GM21515 (cell line): Measurements from ENCODE around the gene KCNS3.
"Not testable (repeated sequence)": the region's sequence is repeated elsewhere in the genome, so short reads cannot be mapped to it uniquely, and the experiment has no call there.

Experiments
- ATAC-seq: cut with Tn5 transposase; IDR thresholded peaks from one replicate; pipeline ENCODE4 v1.9.1; 2021; ENCODE audit not compliant: unreplicated experiment

The KCNS3 gene

DNA sequence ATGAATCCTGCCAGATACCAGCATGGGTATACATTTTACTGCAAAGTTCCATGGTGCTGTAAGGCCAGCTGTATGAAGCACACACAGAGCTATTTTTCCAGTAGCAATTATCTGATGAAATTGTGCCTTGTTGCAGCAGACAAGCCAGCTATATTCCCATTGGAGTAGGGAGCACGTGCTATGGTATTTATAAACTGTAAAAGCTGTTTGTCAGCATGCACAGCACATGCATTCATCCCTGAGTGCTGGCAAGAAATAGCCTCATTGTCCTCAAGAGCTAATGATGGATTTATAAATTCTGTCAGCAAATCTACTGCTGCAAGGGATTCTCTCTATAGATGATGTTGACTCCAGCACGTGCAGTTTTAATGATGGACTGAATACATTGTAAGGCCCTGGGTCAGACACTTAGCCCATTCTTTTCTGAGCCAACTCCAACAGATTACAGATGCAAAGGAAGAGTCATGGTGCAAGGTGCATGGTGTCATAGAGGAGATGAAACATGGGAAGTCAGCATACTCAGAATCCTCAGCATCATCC lies 61.7 kb downstream of the KCNS3 start:
- no peak for ATAC-seq

DNA sequence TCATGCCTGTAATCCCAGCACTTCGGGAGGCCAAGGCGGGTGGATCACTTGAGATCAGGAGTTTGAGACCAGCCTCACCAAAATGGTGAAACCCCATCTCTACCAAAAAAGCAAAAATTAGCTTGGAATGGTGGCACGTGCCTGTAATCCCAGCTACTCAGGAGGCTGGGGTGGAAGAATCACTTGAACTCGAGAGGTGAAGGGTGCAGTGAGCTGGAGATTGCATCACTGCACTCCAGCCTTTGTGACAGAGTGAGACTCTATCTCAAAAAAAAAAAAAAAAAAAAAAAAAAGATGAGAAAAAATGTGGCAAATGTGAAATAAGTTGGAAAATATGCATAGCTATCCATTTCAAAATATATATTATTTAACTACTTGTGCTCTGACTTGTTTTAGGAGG lies 65.0 kb downstream of the KCNS3 start:
- no peak for ATAC-seq

DNA sequence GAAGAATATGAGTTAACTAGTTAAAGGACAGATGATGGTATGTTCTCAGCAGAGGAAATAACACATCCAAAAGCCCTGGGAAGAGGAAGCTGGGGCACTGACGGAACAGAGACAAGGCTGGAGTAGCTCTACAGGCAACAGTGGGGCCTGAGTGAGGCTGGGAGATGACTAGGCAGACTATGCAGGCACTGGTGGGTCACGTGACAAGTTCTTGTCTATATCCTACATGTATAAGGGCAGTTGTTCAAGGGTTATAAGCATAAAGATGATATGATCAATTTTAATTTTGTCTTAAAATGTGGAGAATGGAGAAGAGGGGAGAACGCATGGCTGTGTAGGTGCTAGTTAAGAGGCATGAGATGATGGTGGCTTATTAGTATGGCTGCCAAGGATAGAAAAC lies 68.6 kb downstream of the KCNS3 start:
- ATAC-seq, result no peak

DNA sequence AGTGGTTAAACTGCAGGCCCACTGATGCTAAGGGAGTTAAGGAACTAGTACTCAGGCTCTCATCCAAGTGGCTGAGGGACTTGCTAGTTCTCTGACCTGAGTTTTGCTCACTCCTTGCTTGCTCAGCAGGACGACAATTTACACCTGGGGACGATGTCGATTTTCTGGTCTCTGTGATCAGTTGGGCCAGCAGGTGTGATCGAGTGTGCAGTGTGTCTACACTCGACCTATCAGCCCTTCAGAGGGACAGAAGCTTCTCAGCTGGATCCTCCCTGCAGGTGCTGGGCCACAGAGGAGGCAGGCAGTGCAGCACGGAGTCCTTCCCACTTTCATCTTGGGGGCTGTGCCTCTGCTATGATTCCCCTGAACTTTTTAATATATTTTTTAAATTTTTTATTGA lies 71.5 kb downstream of the KCNS3 start:
- ATAC-seq, result no peak

DNA sequence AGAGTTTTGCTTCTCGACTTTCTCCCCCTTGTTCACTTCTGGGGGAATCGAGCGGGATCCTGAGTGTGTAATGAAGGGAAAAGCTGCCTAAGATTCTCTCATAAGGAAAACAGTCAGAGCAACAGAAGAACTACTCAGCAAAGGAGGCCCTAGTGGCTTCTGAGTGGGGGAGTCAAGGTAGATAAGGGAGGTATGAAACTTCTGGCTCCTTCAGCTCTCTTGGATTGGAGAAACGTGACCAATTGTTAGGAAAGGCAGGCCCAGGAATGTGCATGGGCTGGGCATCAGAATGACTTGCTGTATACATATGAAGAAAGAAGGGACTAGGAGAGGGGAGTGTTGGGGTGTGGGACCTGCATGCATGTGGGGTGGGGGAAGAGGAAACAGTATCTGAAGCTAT lies 73.1 kb downstream of the KCNS3 start:
- no peak for ATAC-seq

DNA sequence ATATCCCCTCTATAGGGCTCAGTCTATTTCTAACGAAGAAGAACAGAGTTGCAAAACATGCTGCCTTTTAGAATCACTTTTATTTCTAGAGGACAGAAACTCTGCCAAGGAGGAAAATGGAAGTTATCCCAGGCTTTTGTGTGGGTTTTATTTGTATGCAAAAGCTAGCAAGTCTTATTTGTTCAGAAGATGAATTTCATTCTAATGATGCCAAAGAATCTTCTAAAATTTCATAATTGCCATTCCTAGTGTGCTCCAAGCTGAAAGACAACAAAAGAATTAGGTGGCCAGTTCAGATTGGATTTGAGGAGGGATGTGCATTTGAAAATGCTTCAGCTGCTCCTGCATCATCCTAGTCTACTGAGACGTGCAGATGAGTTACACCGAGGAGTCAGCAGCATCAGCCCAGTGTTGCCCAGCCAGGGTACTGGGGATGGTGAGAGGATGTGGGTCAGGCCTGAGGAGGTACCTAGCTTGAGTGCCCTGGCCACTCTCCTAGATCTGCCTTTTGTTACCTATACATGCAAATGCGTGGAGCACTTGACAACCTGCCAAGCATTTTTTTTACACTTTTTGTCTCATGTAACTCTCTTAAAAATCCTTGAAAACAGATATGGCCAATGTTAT lies 80.1 kb downstream of the KCNS3 start:
- ATAC-seq, result no peak

DNA sequence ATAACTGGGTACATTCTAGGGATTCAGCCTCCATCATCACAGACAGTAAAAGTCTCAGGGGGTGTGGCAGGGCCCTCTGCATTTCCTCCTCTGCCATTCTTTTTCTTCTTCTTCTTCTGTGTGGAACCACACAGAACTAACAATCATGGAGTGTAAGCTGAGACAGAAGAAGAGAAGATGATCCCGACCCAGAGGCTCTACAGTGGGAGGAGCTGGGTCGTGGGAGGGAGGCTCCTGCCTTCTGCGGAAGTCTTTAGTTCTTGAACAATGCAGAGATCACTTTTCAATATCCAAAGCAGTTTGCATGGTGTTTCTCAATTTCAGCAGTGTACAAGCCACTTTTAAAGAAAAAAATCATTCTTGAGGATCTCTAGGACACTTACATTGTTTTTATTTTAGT lies 80.9 kb downstream of the KCNS3 start:
- ATAC-seq, result no peak

DNA sequence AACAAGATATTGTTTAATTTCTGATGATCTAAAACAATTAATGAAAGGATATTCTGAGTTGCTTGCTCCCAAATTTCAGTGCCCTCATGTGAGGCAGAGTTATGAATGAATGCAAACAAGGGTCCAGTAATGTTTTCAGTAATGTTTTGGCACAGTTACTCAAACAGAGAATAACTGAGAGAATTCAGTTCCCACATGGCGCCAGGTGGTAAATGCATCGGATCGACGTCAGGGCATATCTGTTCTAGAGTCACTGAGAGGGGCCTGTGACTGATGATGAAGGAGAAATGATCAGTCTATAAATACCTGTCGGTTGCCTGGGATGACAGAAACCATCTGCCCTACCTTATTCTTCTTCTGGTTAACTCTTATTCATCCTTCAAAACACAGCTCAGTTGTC lies 81.4 kb downstream of the KCNS3 start:
- ATAC-seq, result no peak

DNA sequence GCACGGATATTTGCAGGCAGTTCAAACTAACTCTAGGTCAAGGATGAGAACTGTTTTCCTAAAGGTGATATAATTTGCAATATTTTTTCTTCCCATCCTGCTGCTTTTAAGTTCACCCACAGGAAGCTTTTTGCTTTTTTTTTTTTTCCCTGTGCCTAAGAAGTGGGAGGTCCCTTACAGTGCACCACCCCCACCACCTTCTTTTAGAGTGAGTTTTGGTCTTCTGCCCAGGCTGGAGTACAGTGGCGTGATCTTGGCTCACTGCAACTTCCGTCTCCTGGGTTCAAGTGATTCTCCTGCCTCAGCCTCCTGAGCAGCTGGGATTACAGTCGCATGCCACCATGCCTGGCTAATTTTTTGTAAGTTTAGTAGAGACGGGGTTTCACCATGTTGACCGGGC lies 82.5 kb downstream of the KCNS3 start:
- ATAC-seq, result no peak

DNA sequence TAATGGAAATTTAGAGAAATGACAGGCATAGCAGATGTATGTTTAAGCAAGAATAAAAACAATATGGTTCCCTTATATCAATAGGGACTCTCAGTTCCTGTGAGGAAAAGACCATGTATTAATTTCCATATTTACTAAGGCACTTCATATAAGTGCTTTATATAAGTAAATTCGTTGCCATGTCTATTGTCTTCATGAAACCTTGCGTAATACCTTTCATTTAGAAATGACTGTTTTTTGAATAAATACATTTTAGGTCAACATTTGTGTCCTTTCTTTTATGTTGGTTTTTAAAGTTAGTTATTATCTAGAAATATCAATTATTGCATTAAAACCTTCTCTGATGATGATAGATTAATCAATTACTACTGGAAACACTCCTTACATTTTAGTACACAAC lies 83.3 kb downstream of the KCNS3 start:
- no peak for ATAC-seq

DNA sequence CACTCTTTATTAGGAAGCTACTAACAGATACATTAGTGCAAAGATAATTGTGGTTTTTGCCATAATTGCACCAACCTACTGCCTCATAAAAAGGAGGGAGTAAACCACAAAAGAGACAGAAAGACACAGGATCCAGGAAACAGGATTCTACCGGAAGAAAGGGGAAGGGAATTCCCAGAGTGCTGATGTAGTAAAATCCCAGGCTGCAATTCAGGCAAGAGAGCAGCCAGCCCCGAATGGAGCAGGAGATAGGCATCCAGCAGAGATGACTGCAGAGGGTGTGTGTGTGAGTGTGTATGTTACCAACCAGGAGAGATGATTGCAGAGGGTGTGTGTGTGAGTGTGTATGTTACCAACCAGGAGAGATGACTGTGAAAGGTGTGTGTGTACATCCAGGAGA lies 84.4 kb downstream of the KCNS3 start:
- ATAC-seq, result no peak

DNA sequence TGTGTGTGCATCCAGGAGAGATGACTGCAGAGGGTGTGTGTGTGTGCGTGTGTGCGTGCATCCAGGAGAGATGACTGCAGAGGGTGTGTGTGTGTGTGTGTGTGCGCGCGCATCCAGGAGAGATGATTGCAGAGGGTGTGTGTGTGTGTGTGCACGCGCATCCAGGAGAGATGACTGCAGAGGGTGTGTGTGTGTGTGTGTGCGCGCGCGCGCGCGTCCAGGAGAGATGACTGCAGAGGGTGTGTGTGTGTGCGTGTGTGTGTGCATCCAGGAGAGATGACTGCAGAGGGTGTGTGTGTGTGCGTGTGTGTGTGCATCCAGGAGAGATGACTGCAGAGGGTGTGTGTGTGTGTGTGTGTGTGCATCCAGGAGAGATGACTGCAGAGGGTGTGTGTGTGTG lies 85.1 kb downstream of the KCNS3 start:
- ATAC-seq, result not testable (repeated sequence)

DNA sequence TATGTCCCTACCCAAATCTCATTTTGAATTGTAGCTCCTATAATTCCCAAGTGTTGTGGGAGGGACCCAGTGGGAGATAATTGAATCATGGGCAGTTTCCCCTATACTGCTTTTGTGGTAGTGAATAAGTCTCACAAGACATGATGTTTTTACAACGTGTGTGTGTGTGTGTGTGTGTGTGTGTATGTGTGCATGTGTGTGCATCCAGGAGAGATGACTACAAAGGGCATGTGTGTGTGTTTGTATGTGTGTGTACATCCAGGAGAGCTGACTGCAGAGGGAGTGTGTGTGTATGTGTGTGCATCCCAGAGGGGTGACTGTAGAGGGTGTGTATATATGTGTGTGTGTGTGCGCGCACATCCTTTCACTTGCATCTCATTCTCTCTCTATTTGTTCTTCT lies 86.7 kb downstream of the KCNS3 start:
- ATAC-seq, result no peak

DNA sequence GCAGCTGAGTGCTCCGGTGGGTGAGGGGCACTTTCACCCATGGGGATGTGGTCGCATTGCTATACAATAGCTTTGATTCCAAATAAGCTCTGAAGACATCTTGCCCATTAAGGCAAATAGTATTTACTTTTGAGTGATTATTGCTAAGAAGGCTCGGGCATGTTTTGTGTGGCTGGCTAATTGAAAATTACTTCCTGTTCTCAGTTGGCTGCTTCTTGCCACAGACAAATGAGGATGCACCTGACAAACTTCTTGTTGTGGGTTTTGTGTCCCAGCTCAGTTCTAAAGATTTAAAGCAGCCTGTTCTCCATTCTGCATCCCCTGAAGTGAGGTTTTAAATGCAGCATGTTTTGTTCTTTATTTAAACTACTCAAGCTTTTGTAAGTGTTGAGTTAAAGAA lies 88.3 kb downstream of the KCNS3 start:
- ATAC-seq, result no peak

DNA sequence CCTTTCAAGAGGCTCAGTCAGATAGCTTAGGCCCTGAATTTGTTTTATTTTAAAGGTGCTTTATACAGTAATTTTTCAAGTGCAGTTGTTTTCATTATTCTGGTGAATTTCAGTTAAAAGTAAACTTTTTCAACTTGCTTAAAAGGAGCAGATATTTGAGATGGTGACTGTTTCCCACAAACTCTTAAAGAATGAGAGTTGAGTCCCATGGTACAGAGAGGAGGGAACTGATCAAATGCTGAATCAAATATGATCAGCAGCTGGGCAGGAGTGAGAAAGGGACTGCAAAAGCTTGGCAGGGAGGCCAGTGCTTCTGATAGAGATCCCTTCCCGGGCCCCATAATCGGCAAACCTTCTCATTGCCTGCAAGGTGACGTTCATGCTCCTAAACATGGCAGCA lies 91.2 kb downstream of the KCNS3 start:
- no peak for ATAC-seq

DNA sequence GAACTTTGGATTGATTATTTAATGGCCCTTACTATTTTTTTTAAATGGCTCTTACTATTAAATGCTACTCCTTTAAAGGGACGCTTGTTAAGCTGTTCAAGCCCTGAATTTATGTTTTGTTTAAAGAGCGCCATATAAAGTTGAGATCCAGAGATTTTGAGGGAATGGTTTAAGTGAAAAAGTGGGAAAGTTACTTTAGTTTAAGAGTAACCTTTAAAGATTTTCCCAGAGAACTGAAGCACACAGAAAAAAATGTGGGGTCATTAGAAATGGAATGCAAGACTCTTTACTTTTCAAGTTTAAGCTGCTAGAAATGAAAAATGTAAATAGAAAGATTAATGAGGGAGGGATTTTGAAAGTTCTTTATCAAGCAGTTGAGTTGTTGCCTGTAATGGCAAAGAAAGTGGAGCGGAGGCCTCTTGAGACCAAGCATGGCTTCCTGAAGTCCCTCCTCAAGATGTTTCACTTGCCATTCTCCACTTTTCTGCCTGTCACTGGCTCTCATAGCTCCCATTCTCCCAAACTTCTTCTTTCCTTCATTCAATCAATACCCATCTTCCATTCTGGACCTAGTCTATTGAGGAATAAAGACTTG lies 93.2 kb downstream of the KCNS3 start:
- ATAC-seq, result no peak

DNA sequence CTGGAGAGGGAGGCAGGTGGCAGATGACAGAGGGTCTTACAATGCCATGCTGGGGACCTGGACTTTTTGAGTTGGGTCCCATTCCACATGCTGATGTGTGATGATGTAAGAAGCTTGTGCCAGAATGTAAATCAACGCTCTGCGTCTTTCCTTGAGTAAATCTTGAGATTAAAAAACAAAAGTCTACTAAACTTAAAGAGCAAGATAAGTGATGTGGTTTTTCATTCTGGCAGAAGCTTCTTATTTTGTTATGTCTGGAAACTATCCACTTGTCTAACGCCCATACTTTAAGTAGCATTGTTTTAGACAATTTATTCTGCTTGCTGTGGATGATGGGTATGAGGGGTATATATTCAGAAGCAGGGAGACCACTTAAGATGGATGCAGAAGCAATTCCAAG lies 94.5 kb downstream of the KCNS3 start:
- no peak for ATAC-seq

DNA sequence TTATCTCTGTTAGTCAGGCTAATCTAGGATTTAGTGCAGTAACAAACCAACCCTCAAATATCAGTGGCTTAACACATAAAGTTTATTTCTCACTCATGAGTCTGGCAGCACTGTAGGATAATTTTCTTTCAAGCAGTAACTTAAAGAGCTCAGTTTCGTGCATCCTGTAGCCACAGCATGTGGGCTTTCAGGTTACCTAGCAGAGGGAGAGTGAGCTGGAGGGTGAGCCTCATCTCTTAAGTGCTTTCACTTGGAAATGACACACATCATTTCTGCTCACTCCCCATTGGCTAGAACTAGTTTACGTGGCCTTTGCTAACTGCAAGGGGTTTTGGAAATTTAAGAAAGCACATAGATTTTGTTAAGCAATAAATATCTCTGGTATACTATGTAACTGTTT lies 96.9 kb downstream of the KCNS3 start:
- no peak for ATAC-seq

DNA sequence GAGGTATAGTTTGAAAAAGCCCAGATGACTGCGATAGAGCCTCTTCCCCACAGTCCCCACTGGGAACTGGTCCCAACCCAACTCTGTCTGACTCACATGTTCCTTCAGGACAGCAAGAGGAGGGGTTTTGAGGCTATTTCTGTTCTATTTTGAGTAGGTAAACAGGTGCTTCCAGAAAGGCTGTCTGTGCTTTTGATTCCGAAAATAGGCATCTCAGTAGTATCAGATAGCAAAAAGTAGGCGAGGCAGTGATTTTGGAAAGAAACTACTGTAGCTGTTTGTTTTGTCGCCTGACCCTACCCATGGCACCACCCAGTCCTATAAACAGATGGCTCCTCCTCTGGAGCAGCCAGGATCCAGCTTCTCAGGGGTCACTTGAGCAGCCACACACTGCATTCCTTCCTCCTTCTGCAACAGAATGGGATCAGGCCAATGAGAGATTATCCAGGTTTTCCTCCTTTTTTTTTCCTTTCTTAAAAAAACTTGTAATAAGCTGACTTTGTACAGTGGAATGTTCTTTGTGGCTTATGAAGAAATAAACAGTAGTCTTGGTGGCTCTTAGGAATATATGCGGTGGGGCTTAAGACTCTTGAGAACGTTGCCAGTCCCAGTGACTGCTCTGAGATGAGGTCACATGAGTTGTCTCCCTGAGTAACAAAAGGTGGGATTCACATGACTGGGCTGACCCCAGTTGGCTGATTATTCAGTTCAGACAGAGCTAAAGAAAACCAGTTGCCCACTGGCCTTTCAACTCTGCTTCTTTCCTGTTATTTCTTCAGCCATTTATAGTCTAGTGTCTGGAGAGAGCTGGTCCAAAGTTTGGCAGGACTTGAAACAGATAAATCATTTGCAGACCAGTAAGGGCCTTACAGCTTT lies 98.6 kb downstream of the KCNS3 start:
- ATAC-seq, result no peak

DNA sequence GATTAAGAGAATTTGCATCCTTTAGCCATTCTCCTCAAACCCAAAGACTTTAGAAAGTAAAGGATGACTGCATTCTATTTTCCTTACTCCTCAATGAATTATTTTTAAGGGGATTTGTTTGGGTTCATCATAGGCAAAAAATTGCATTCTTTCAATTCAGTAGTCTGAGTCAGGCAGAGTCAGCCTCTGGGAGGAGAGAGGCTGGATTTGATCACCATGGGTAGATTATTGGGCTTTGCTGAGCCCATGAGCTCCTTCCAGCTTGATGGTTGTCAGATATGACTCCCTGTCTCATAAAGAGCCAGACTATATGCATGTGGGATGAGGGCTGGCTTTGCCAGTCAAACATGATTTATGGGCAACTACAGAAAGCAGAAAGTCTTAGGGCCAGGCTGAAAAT lies 101.2 kb downstream of the KCNS3 start:
- ATAC-seq, result no peak

DNA sequence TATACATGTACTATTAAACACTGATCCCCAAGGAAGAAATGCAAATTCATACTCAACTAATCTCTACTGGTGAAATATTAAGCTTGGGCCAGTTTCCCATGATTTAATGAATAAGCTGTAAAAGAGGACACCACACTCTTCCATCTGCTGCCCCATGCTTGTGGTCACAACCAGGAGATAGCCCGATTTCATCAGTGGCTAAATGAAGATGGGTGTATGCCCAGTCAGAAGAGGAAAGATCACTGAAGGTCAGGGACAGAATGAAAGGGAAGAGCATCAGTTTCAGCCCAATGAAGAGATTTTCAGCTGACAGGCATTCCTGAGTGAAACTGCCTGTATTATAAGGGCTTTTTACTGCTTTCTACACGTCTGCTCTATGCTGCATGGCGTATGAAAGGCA lies 103.5 kb downstream of the KCNS3 start:
- ATAC-seq, result no peak
